Measurements from ENCODE around the gene ACD. TPM values are rescaled to one million over a fixed set of nuclear protein-coding genes. Genes with fewer than 3 reads are reported as not detected.

Gene ACD
- total and polyA plus RNA-seq, 9 of the 15 experiments (the other 6 are each of a cell fraction or from before 2014, with no cell fraction given): 4.2 to 47.4 (median 19.2) TPM

DNA sequence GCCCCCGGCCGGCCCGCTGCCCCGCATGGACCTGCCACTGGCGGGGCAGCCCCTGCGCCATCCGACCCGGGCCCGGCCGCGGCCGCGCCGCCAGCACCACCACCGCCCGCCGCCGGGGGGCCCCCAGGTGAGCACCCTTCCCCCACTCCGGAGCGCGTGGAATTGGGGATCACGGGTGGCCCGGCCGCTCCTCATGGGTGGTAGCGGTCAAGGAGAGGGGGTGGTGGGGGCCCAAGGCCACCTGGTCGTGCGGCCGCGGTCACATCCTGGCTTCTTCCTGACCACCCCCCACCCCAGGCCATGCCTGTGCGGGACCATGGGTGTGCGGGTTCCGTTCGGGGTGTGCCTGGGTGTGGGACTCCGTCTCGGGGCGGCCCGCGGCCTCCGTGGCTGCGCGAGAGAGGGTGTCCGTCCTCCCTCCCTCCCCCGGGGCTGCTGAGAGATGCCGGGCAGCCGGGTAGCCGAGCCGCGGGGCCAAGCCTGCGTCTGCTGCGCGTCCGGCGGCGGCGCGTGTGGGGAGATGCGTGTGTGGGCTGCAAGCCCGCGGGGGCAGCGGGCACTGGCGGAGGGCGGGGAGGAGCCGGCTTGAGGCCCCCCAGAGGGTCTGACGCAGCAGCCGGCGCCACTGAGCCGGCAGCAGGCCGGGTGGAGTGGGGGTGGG lies 6.8 kb downstream of the ACD start (continued):
- TF ChIP-seq, protein P1, sequence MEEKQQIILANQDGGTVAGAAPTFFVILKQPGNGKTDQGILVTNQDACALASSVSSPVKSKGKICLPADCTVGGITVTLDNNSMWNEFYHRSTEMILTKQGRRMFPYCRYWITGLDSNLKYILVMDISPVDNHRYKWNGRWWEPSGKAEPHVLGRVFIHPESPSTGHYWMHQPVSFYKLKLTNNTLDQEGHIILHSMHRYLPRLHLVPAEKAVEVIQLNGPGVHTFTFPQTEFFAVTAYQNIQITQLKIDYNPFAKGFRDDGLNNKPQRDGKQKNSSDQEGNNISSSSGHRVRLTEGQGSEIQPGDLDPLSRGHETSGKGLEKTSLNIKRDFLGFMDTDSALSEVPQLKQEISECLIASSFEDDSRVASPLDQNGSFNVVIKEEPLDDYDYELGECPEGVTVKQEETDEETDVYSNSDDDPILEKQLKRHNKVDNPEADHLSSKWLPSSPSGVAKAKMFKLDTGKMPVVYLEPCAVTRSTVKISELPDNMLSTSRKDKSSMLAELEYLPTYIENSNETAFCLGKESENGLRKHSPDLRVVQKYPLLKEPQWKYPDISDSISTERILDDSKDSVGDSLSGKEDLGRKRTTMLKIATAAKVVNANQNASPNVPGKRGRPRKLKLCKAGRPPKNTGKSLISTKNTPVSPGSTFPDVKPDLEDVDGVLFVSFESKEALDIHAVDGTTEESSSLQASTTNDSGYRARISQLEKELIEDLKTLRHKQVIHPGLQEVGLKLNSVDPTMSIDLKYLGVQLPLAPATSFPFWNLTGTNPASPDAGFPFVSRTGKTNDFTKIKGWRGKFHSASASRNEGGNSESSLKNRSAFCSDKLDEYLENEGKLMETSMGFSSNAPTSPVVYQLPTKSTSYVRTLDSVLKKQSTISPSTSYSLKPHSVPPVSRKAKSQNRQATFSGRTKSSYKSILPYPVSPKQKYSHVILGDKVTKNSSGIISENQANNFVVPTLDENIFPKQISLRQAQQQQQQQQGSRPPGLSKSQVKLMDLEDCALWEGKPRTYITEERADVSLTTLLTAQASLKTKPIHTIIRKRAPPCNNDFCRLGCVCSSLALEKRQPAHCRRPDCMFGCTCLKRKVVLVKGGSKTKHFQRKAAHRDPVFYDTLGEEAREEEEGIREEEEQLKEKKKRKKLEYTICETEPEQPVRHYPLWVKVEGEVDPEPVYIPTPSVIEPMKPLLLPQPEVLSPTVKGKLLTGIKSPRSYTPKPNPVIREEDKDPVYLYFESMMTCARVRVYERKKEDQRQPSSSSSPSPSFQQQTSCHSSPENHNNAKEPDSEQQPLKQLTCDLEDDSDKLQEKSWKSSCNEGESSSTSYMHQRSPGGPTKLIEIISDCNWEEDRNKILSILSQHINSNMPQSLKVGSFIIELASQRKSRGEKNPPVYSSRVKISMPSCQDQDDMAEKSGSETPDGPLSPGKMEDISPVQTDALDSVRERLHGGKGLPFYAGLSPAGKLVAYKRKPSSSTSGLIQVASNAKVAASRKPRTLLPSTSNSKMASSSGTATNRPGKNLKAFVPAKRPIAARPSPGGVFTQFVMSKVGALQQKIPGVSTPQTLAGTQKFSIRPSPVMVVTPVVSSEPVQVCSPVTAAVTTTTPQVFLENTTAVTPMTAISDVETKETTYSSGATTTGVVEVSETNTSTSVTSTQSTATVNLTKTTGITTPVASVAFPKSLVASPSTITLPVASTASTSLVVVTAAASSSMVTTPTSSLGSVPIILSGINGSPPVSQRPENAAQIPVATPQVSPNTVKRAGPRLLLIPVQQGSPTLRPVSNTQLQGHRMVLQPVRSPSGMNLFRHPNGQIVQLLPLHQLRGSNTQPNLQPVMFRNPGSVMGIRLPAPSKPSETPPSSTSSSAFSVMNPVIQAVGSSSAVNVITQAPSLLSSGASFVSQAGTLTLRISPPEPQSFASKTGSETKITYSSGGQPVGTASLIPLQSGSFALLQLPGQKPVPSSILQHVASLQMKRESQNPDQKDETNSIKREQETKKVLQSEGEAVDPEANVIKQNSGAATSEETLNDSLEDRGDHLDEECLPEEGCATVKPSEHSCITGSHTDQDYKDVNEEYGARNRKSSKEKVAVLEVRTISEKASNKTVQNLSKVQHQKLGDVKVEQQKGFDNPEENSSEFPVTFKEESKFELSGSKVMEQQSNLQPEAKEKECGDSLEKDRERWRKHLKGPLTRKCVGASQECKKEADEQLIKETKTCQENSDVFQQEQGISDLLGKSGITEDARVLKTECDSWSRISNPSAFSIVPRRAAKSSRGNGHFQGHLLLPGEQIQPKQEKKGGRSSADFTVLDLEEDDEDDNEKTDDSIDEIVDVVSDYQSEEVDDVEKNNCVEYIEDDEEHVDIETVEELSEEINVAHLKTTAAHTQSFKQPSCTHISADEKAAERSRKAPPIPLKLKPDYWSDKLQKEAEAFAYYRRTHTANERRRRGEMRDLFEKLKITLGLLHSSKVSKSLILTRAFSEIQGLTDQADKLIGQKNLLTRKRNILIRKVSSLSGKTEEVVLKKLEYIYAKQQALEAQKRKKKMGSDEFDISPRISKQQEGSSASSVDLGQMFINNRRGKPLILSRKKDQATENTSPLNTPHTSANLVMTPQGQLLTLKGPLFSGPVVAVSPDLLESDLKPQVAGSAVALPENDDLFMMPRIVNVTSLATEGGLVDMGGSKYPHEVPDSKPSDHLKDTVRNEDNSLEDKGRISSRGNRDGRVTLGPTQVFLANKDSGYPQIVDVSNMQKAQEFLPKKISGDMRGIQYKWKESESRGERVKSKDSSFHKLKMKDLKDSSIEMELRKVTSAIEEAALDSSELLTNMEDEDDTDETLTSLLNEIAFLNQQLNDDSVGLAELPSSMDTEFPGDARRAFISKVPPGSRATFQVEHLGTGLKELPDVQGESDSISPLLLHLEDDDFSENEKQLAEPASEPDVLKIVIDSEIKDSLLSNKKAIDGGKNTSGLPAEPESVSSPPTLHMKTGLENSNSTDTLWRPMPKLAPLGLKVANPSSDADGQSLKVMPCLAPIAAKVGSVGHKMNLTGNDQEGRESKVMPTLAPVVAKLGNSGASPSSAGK (IDR thresholded peaks at IDR 0.05): no peak
- TF ChIP-seq SP2 (IDR thresholded peaks at IDR 0.05; ENCODE audit: extremely low read depth, low read depth, low read length, poor library complexity, severe bottlenecking): no peak
- no peak for TF ChIP-seq MECOM (CRISPR knock-in tag; IDR thresholded peaks at IDR 0.05)
- TF ChIP-seq POLR2AphosphoS5 (IDR thresholded peaks at IDR 0.05; ENCODE audit: control insufficient read depth, insufficient read depth, low read depth, low read length): no peak
- TF ChIP-seq TAL1 (IDR thresholded peaks at IDR 0.05): no peak
- TF ChIP-seq TOE1 (IDR thresholded peaks at IDR 0.05; ENCODE audit: borderline replicate concordance): no peak
- no peak for TF ChIP-seq TOE1 (CRISPR knock-in tag; IDR thresholded peaks at IDR 0.05; ENCODE audit: borderline replicate concordance, low read depth)
- no peak for TF ChIP-seq RAD21 (CRISPR knock-in tag; conservative IDR thresholded peaks at IDR 0.05 in 1 of 2, IDR thresholded peaks at IDR 0.05 in 1 of 2)

Measured in K562 (cell line).